GM18499 (cell line): Measurements from ENCODE around the gene MAD2L1BP.

ENCODE experiments used
- ATAC-seq: cut with Tn5 transposase; IDR thresholded peaks from one replicate; pipeline ENCODE4 v1.9.1; 2021; ENCODE audit warnings: moderate number of reproducible peaks; ENCODE audit not compliant: insufficient read depth, unreplicated experiment

The MAD2L1BP gene

DNA sequence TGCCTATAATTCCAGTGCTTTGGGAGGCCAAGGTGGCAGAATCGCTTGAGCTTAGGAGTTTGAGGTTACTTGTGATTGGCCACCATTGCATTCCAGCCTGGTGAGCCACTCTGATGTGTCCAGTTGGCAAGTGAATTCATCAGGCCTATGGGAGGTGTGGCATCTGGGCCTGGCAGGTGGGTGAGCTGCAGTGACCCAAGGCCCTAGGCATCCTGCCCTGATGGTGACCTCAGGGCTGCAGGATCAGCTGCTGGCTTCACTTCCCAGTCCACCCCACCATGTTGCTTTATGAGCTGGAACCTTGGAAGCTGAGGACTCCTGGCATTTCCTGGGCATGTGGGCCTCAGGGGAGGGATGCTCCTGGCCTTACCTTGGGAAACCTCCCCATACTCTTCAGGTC is 29.7 kb downstream of the MAD2L1BP start:
- ATAC-seq = no peak

DNA sequence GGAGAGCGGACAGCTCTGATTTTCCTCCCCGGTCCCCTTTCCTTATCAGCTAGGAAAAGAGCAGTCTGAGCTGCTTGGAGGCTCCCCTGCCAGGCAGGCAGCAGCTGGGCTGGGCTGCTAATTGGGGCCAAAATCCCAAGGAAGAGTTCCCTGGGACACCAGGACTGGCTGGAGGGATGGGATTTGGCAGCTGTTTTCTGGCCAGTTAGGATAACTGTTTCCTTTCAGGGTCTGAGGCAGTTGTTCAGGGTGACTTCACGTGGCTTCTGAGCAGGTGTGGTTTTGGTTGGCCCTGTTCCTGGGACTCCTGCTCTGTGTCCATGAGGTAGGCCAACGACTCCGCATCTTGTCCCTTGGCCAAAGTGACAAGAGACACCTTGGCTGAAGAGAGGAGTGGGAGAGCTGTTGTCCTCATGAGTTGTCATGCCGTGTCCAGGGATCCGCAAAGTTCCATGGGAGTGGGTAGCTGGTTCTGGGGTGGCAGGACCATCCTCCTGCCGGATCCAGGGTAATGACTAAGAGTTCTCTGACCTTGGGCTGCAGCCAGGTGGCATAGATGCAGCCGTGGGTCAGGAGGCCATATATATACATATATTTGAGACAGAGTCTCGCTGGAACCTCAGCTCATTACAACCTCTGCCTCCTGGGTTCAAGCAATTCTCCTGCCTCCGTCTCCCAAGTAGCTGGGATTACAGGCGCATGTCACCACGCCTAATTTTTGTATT is 30.7 kb downstream of the MAD2L1BP start:
- ATAC-seq = no peak

DNA sequence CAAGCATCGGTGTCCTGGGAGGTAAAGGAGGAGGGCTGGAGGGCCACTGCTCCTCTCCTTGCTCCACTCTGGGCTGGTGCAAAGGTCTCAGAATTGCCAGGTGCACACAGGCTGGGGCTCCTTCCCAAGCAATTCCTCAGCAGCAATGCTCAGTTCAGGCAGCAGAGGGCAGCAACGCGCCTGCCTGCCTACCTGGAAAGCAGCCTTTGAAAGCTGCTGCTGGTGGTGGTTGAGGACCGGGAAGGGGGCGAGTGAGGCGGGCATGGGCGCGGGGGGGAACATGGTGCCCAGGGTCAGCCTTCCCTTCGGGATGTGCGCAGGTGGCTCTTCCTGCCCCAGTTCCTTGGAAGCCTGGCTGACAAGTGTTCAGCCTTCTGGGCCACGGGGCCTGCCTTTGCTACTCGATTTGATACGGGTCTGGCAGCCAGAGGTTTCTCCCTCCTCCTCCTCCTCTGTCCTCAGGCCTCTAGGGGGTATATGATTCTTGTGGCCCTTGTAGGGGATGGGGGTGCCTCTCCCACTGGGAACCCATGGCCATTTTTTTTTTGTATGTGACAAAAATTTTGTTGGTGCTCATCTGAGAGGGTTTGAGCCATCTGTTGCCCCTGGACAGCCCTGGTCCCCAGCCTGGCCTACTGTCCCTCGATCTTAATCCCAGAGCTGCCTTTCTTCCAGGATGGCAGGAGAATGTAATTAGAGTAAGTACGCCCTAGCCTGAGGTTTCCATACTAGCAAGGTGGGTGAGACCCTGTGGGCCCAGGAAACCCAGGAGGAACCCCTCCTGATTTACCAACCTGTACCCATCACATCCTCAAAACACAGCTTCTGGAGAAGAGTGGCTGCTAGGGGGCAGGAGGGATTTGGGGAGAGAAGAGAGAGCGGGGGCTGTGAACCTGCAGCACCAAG is 31.9 kb downstream of the MAD2L1BP start:
- no peak for ATAC-seq

DNA sequence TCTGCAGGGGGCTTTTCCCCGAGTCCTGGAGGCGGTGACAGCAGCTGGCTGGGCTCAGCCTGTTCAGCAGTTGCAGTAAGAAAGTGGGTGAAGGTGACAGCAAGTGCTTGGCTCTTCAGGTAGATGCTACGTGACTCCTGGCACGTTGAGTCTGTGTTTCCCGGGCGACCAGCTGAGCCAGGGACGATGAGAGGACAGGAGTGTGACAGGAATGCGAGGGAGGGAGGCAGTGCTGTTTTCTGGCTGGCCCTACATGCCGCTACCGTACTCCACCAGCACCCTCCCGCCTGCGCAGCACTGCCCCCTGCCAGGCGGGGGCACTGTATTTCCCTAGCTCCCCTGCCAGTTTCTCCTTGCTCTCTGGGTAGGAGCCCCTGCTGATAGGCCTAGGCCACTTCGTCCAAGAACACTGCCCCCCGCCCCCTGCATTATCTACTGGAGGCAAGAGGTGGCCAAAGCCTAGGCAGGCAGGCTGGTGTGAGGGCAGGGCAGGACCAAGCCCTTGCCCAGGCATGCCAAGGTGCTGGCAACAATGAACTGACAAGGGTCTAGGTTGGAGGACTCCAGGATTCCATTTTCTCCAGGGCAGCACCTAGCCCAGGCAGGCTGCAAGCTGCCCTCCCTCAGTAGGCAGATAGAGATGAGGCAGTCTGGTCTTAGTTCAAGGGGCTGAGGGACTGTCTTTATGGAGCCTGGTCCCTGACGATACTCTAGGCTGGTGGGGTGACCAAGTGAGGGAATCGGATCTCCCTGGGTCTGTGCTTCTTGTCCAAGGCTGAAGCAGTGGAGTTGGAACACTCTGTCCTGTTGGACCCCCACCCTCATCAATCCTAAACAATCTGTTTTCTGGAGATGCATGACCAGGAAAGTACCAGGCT is 32.8 kb downstream of the MAD2L1BP start:
- no peak for ATAC-seq

DNA sequence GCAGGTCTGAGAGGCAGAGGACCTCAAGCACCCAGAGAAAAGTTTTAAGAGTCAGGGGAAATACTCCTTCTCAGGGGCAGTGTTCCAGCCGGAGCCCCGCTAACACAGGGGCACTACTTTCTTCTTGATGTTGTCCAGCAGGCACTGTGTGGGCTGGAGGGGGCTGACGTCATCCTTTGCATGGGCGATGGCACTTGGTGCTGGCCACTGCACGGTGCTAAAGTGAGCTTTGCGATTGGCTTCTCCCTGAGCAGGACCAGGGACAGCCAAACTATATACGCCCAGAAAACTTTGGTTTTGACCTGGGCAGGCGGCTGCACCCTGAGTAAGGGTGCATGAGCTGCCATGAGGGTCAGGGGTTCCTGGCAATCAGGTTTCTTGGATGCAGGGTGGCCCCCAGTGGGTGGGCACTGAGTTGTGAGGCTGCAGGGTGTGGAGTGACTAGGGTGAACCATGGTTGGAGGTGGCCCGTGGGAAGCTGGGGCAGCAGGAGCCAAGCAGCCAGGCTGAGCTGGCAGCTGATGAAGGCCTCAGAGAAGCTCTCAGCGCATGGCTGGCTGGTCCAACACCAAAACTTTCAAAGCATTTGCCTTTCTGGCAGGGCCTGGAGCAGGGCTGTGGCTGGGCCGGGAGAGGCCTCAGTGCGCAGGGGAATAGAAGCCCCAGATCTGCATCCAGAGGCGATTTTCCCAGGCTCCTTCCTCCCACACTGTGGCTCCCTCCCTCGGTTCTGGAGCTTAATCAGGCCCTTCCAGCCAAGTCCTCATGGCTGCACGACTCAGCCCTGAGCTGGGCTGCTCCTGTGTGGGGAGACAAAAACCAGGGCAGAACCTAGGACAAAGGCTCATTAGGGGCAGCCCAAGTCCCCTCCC is 33.6 kb downstream of the MAD2L1BP start:
- ATAC-seq = no peak

DNA sequence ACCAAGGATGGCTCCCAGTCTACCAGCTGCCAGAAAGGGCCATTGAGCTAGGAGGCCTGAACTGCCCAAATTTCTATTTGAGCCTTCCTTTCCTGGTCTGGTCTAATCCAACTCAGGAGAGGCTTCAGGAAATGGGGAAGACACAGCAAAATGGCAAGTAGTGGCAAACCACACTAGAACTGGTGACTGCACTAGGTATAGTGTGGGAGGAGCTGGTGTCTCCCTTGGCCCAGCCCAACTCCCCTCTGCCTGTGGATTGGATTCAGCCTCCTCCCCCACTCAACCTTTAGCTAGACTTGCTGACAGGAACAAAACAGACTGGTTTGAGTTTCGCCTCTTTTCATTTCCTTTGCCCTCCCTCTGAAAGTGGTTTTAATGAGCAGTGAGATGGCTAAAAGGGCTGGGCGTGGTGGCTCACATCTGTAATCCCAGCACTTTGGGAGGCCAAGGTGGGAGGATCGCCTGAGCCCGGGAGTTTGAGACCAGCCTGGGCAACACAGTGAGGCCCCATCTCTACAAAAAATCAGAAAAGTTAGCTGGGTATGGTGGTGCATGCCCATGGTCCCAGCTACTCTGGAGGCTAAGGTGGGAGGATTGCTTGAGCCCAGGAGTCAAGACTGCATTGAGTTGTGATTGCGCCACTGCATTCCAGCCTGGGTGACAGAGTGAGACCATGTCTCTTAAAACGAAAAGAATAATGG is 34.4 kb downstream of the MAD2L1BP start:
- no peak for ATAC-seq

DNA sequence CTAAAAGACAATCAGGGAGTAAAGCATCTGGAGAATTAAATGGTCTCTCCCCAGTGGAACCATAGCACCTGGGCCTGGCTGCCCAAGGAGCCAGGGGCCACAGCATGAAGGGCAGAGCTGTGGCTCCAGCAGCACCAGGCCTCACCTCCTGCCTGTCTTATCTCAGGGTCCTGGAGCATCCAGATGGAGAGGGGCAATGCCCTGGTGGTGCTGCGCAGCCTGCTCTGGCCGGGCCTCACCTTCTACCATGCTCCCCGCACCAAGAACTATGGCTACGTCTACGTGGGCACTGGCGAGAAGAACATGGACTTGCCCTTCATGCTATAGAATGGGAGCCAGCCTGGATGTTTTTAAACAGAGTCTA is 35.0 kb downstream of the MAD2L1BP start:
- ATAC-seq = no peak

DNA sequence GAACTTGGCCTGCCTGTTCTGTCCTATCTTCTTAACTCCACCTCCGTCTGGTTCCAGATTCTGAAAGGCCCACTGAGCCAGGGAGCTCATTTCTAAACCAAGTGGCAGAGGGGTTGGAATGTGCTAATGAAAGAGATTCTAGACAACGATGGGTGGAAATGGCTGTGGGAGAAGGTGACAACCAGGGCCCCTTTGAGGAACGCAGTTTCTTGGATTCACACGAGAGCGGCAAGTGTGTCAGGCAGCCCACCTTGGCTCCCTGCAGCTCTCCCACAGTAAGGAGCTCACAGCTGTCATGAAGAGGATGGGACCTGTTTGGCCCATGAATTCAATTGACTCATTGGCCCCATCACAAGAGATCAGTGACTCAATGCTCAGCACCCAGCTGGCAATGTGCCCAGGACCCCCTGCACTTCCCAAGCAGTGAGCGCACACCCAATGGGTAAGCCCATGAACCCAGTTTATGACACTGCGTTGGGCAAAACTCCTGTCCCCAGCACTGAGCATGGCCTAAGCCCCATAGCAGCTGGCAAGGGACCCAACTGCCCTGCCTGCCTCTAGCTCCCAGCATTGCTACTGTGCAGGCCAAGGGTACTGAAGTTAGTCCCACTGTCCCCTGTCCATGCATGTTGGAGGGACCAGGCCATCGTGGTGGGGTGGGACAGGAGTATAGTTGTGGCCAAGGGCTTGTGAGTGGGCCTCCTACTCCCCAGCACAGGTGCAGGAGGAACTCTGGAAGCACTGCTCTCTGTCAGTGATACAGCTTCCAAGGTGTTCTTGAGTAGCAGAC is 35.6 kb downstream of the MAD2L1BP start:
- ATAC-seq = no peak

DNA sequence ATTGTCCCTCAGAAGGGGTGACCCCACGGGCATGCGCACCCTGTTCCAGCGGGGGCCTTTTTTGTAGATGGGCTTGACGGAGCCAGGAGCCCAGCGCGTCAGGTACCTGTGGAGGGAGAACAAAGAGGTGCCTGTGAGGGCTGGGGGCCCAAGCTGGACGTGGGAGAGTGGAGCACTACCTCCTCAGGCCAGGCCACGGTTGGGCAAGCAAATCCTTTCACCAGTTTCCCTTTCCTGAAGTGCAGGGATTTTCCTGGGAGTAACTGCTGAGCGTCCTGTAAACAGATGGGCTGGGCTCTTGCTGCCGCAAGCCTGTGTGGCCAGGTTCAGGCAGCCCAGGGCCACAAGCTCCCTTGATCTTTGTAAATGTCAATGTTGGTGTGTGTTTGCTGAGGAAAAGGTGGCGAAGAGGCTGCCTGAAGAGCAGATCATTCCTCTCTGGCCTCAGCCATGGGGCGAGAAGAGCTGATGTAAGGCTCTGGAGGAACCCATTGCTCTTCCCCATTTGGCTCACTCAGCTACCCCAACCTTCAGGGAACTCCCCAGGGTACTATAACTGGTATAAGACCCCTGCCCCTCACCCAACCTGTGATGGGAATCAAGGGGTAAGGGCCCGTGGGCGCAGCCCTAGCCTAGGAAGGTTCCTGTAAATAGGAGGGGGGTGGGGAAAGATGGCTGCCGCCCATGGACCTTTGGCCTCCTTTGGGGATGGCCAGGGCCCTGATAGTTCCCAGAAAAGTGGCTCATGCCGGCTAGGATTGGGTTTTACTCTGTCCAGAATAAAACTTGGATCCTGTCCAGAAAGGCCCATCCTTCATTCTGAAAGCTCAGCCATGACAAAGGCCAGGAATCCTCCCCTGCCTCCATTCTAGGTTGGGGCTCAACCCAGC is 36.4 kb downstream of the MAD2L1BP start:
- ATAC-seq = no peak

DNA sequence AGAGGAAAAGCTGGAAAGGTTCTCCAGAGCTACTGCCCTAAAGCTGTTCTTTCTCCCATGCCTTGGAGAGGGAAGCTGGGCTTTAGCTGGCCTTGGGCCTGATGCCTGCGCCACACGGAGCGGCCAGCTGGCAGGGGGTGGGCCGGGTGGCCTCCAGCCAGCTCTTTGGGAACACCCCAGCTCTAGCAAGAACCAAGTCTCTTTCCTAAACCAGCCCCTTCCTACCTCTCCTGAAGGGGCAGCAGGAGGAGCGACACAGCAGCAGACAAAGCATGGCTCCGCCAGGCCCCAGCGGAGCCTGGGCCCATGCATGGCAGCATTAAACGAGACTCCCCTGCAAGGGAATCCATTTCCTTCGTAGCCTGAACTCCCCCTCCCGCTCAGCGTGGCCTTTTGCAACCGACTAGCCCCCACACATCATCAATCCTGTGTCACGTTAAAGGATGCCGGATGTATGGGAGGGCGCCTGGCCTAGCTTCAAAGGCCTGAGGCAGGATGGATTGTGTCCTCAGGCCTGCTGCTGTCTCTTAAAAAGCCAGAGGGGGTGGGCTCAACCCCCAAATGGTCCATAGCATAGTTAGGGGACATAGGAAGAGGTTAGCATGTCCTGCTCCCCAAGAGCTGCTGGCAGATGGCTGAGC is 37.9 kb downstream of the MAD2L1BP start:
- no peak for ATAC-seq

DNA sequence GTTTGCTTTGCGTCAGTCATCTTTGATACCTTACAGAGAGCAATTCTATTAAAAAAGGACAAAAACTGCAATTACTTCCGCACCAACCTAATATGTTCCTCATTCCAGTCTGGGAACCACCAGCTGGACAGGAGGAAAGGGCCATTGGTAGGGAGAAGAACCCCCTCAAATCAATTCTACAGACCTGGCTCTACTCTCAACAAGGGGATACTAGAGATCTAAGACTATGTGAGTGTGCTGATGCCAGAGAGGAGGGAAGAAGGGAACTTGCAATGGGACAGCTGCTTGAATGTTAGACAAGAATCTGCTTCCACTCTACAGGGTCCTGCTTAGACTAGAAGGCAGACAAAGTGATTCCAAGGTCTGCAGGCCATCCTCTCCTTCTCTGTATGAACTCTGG is 38.7 kb downstream of the MAD2L1BP start:
- ATAC-seq = no peak

DNA sequence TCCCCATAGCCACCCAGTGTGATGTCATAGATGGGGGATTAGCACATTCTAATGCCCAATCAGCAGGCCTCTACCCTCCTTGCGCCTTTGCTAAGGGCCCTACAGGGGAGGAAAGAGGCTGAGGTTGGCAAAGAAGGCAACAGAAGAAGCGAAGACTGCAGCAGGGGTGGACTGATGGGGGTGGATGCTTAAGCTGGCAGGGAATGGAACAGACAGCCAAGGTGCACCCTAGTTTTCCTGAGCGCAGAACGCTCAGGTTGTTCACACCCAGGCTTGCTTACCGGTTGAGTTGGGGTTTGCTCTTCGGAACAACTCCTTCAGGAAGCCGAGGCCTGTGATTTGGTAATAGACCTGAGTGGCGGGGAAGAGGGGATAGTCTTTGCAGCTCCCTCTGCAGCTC is 39.3 kb downstream of the MAD2L1BP start:
- ATAC-seq = no peak

DNA sequence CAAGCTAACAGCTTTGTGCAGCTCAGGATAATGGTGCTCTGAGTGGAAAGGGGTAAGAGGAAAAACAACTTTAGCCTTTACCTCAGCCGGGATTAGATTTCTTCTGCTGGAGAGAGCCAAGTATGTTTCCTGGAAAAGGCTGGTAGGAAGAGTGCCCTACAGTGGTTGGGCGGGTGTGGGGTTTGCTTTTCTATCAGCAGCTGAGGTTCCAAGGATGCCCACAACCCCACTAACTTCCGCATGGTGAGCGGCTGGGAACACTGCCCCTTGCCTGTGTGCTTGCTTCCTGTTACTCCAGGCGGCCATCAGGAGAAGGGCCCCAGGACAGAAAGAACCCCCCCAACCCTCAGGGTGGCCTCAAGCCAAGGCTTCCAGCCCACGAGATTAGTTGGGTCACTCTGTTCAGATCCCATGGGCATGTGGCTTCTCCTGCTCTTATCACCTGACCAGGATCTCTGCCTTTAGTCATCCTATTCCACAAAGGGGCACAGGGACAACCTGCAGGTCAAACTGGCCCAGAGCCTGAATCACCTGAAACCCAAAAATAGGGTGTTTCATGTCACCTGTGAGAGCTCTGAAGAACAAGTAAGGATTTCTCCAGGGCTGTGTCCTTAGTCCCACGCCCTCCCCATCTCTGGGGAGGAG is 41.4 kb downstream of the MAD2L1BP start:
- no peak for ATAC-seq

DNA sequence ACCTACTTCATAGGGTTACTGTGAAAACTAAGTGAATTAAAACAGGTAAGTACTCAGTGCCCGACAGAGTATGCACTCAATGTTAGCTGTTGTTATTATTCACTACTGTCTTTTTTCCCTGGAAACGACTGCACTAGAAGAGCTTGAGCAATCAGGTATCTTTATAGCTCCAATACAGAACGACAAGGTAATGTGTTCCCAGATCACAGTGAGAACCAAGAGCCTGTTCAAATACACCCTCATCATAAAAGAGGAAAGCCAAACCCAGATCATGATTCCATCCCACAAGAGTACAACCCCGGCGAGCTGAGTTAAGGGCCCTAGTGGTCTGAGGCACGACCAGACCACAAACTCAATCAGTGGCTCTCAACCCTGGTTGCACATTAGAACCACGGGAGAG is 42.1 kb downstream of the MAD2L1BP start:
- ATAC-seq = no peak

DNA sequence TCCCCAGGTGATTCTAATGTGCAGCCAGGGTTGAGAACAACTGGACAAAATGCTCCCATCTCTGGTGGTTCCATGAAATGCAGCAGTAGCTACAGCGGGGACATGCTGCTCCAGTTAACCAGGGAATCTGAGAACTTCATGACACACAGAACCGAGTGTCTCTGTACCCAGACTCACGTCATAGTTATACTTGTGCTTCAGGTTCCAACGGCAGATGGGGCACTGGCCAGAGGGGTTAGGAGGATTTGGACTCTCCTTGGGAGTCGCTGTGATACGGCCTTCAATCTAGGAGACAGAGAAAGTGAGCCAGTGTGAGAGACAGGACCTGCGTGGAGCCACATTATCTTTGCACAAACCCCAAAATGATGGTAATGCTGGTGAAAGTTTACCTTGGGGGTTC is 42.7 kb downstream of the MAD2L1BP start:
- ATAC-seq = no peak

DNA sequence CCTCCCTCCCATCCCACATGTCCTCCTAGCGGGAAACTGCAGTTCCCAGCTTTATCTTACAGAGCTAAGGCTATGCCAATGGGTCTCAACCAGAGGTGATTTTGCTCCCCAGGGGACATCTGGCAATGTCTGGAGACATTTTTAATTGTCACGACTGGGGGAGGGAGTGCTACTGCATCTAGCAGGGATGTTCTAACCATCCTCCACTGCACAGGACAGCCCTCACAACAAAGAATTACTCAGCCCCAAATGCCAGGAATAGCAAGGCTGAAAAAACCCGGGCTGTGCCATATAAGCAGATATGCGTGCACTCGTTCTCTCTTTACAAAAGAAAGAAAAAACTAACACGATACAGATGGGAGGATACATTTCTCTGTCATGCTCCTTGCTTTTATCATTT is 43.4 kb downstream of the MAD2L1BP start:
- ATAC-seq = no peak
